ENCODE data around the gene GNAI3. TPM values are rescaled to one million over a fixed set of nuclear protein-coding genes. Genes with fewer than 3 reads are reported as not detected.
A peak's percentile ranks its signal among the peaks of the same experiment; 100 is the strongest.

GNAI3 gene
- polyA plus RNA-seq, 1 donor (not counting 4 experiments of a cell fraction or from before 2014, with no cell fraction given): 14.1 TPM

- no peak overlapping the region for H3K4me2 ChIP-seq (ENCODE audit: control insufficient read depth, extremely low read depth, insufficient read depth, low read depth, low read length)
- H3K79me2 ChIP-seq (ENCODE audit: control insufficient read depth, insufficient read depth, low read length): no peaks in the 10 kb centered on the region
- DNase-seq (ENCODE audit: low read depth, low spot score): no peak
- H3K27ac ChIP-seq (ENCODE audit: control insufficient read depth, insufficient read depth, low read length): no peak overlapping the region
- H3K4me1 ChIP-seq (ENCODE audit: control insufficient read depth, extremely low read depth, insufficient read depth, low read length): peaks cover 6% of the 10 kb centered on the region
- H3K4me3 ChIP-seq (ENCODE audit: control insufficient read depth in 2 of 3, extremely low read depth in 1 of 3, insufficient read depth in 2 of 3, low read depth in 1 of 3, low read length in 3 of 3): no peak overlapping the region
- H3K9me3 ChIP-seq (ENCODE audit: control insufficient read depth, low read depth, low read length): no peaks in the 10 kb centered on the region
- dilution Hi-C loops (cut with MboI; ENCODE audit: extremely low pct_ligation_motif_present, low sequenced_read_pairs): no loop called here
- TF ChIP-seq CTCF (optimal IDR thresholded peaks at IDR 0.05 in 1 of 3, IDR thresholded peaks at IDR 0.05 in 1 of 3, conservative IDR thresholded peaks at IDR 0.05 in 1 of 3; ENCODE audit: extremely low read depth in 1 of 3, insufficient read depth in 2 of 3, low read length in 3 of 3) (no peak), EZH2 (IDR thresholded peaks at IDR 0.05; ENCODE audit: low read length) (no peak)
- no peak overlapping the region for H3K9ac ChIP-seq (ENCODE audit: control insufficient read depth, extremely low read depth, insufficient read depth, low read length)
- no peaks in the 10 kb centered on the region for H4K20me1 ChIP-seq (ENCODE audit: control insufficient read depth, extremely low read depth, insufficient read depth, low read length)
- FAIRE-seq: no peak
- no peaks in the 10 kb centered on the region for H3K36me3 ChIP-seq (ENCODE audit: control insufficient read depth in 2 of 2, extremely low read depth in 1 of 2, insufficient read depth in 2 of 2, low read length in 2 of 2)
- no peak overlapping the region for H2AFZ ChIP-seq (ENCODE audit: control insufficient read depth, low read length)
- no peaks in the 10 kb centered on the region for H3K9me1 ChIP-seq (ENCODE audit: control insufficient read depth, extremely low read depth, insufficient read depth, low read length)
- H3K27me3 ChIP-seq (ENCODE audit: control insufficient read depth, extremely low read depth, insufficient read depth, low read length): no peaks in the 10 kb centered on the region
Measured at GRCh38 chr1:109531826-109532364, 16.5 kb upstream of the GNAI3 start.

GRCh38 chr1:109532365-109533136 lies 15.9 kb upstream of the GNAI3 start:
- dilution Hi-C loops (cut with MboI; ENCODE audit: extremely low pct_ligation_motif_present, low sequenced_read_pairs): no loop called here
- DNase-seq (ENCODE audit: low read depth, low spot score) (peak; percentile 40), FAIRE-seq (peak; percentile 72)
- H3K27ac ChIP-seq (ENCODE audit: control insufficient read depth, insufficient read depth, low read length): no peak overlapping the region
- no peaks in the 10 kb centered on the region for H3K79me2 ChIP-seq (ENCODE audit: control insufficient read depth, insufficient read depth, low read length)
- H3K4me3 ChIP-seq (ENCODE audit: control insufficient read depth in 2 of 3, extremely low read depth in 1 of 3, insufficient read depth in 2 of 3, low read depth in 1 of 3, low read length in 3 of 3): no peak overlapping the region
- TF ChIP-seq CTCF (optimal IDR thresholded peaks at IDR 0.05 in 1 of 3, IDR thresholded peaks at IDR 0.05 in 1 of 3, conservative IDR thresholded peaks at IDR 0.05 in 1 of 3; ENCODE audit: extremely low read depth in 1 of 3, insufficient read depth in 2 of 3, low read length in 3 of 3) (peak; percentile 95 to 97 (median 96)), EZH2 (IDR thresholded peaks at IDR 0.05; ENCODE audit: low read length) (no peak)
- H3K27me3 ChIP-seq (ENCODE audit: control insufficient read depth, extremely low read depth, insufficient read depth, low read length): no peaks in the 10 kb centered on the region
- no peak overlapping the region for H3K9ac ChIP-seq (ENCODE audit: control insufficient read depth, extremely low read depth, insufficient read depth, low read length)
- no peaks in the 10 kb centered on the region for H3K9me1 ChIP-seq (ENCODE audit: control insufficient read depth, extremely low read depth, insufficient read depth, low read length)
- H3K9me3 ChIP-seq (ENCODE audit: control insufficient read depth, low read depth, low read length): no peaks in the 10 kb centered on the region
- H3K4me2 ChIP-seq (ENCODE audit: control insufficient read depth, extremely low read depth, insufficient read depth, low read depth, low read length): peak overlapping the region; percentile 44
- peak overlapping the region; percentile 62 for H2AFZ ChIP-seq (ENCODE audit: control insufficient read depth, low read length)
- no peaks in the 10 kb centered on the region for H3K36me3 ChIP-seq (ENCODE audit: control insufficient read depth in 2 of 2, extremely low read depth in 1 of 2, insufficient read depth in 2 of 2, low read length in 2 of 2)
- no peaks in the 10 kb centered on the region for H4K20me1 ChIP-seq (ENCODE audit: control insufficient read depth, extremely low read depth, insufficient read depth, low read length)
- H3K4me1 ChIP-seq (ENCODE audit: control insufficient read depth, extremely low read depth, insufficient read depth, low read length): peaks cover 6% of the 10 kb centered on the region
